NOMO-1 (cell line): ENCODE data around the gene TUT4.

Experiments
- DNase-seq, 2 experiments: peaks; one replicate each; lab custom pipeline; 2025; ENCODE audit not compliant: unreplicated experiment in 2 of 2; lab: John Stamatoyannopoulos, UW

The TUT4 gene

GRCh38 chr1:52533713-52534112 lies 19.2 kb downstream of the TUT4 start:
- peak; percentile 31 to 86 for DNase-seq

GRCh38 chr1:52532731-52533327 lies 20.1 kb downstream of the TUT4 start:
- peak in 1 of 2 experiments; percentile 70 for DNase-seq

- no peak for DNase-seq
Observed at GRCh38 chr1:52532247-52532646, 20.6 kb downstream of the TUT4 start.

GRCh38 chr1:52531249-52531872 lies 21.5 kb downstream of the TUT4 start:
- no peak for DNase-seq

GRCh38 chr1:52530563-52531144 lies 22.2 kb downstream of the TUT4 start:
- no peak for DNase-seq

- no peak for DNase-seq
Observed at GRCh38 chr1:52523376-52523775, 29.5 kb downstream of the TUT4 start.

- DNase-seq, result no peak
Observed at GRCh38 chr1:52520148-52520547, 32.7 kb downstream of the TUT4 start.

GRCh38 chr1:52518962-52519361 lies 33.9 kb downstream of the TUT4 start:
- no peak for DNase-seq

GRCh38 chr1:52511851-52512615 lies 40.9 kb downstream of the TUT4 start:
- DNase-seq, result no peak

GRCh38 chr1:52511439-52511838 lies 41.5 kb downstream of the TUT4 start:
- no peak for DNase-seq

GRCh38 chr1:52506920-52507546 lies 45.9 kb downstream of the TUT4 start:
- no peak for DNase-seq

- no peak for DNase-seq
Observed at GRCh38 chr1:52506349-52506748, 46.5 kb downstream of the TUT4 start.

GRCh38 chr1:52504720-52505119 lies 48.2 kb downstream of the TUT4 start:
- no peak for DNase-seq

GRCh38 chr1:52503706-52504105 lies 49.2 kb downstream of the TUT4 start:
- DNase-seq, result no peak

- no peak for DNase-seq
Observed at GRCh38 chr1:52502789-52503188, 50.1 kb downstream of the TUT4 start.

GRCh38 chr1:52487632-52488031 lies 65.3 kb downstream of the TUT4 start:
- no peak for DNase-seq

- no peak for DNase-seq
Observed at GRCh38 chr1:52482326-52483004, 70.4 kb downstream of the TUT4 start.

GRCh38 chr1:52479076-52479475 lies 73.8 kb downstream of the TUT4 start:
- DNase-seq, result peak; percentile 37 to 71

GRCh38 chr1:52477876-52478275 lies 75.0 kb downstream of the TUT4 start:
- DNase-seq, result no peak

GRCh38 chr1:52476943-52477342 lies 75.9 kb downstream of the TUT4 start:
- DNase-seq, result no peak

GRCh38 chr1:52474807-52475206 lies 78.1 kb downstream of the TUT4 start:
- DNase-seq, result no peak
